ENCODE data around the gene OR5AP2. TPM values are rescaled to one million over a fixed set of nuclear protein-coding genes. Genes with fewer than 3 reads are reported as not detected.

Gene OR5AP2
- polyA plus RNA-seq, 1 of the 3 experiments (the other 2 are of a cell fraction) = not detected

Small RNAs within 50 kb of the gene (small RNA-seq; reads per million reads assigned to genes)
- gene AP004245.1 = 0 reads per million in 7 experiments

Other genes with a start within 250 kb of the OR5AP2 start
- not detected in 2 replicates for gene OR5AL1, start 229.7 kb downstream of the OR5AP2 start, polyA plus RNA-seq (2012; rRNA removed)
- gene OR5M3, start 169.1 kb downstream of the OR5AP2 start, polyA plus RNA-seq (2012; rRNA removed) = not detected in 2 replicates
- gene OR5M8, start 151.1 kb downstream of the OR5AP2 start, polyA plus RNA-seq (2012; rRNA removed) = not detected in 2 replicates
- not detected in 2 replicates for gene OR5M11, start 99.2 kb downstream of the OR5AP2 start, polyA plus RNA-seq (2012; rRNA removed)
- not detected in 2 replicates for gene OR5M10, start 64.7 kb downstream of the OR5AP2 start, polyA plus RNA-seq (2012; rRNA removed)
- not detected in 2 replicates for gene OR5M1, start 27.6 kb downstream of the OR5AP2 start, polyA plus RNA-seq (2012; rRNA removed)
- gene OR5AR1, start 21.2 kb upstream of the OR5AP2 start, polyA plus RNA-seq (2012; rRNA removed) = not detected in 2 replicates
- not detected in 2 replicates for gene OR9G1, start 56.7 kb upstream of the OR5AP2 start, polyA plus RNA-seq (2012; rRNA removed)
- not detected in 2 replicates for gene OR9G4, start 106.3 kb upstream of the OR5AP2 start, polyA plus RNA-seq (2012; rRNA removed)

Data from SK-N-SH (cell line).